K562 (cell line): ENCODE measurements around the gene ZNF506. TPM values are rescaled to one million over a fixed set of nuclear protein-coding genes. Genes with fewer than 3 reads are reported as not detected.
A peak's percentile ranks its signal among the peaks of the same experiment; 100 is the strongest.

Source experiments
- BRD9 ChIP-seq: fragments of 450-650 bp; IDR thresholded peaks from 2 replicates; pipeline ENCODE4 v1.6.1; 2018; ENCODE audit warnings: low read depth; ENCODE audit not compliant: partially characterized antibody
- BRF1 ChIP-seq: IDR thresholded peaks from 3 replicates; pipeline ENCODE4 v1.6.1; 2011; ENCODE audit warnings: borderline replicate concordance, mild to moderate bottlenecking; ENCODE audit not compliant: insufficient read length; ENCODE audit errors: extremely low read depth
- ERF ChIP-seq: fragments of 450-650 bp; formaldehyde crosslinking; IDR thresholded peaks from 2 replicates; pipeline ENCODE4 v1.4.0; 2020; ENCODE audit warnings: mild to moderate bottlenecking, mixed read lengths
- KHSRP ChIP-seq: fragments of 450-650 bp; IDR thresholded peaks from 2 replicates; pipeline ENCODE4 v1.6.1; 2017
- NCOA1 ChIP-seq: fragments of 450-650 bp; IDR thresholded peaks from 2 replicates; pipeline ENCODE4 v1.6.1; 2016; ENCODE audit warnings: low read depth
- NELFE ChIP-seq: IDR thresholded peaks from 2 replicates; pipeline ENCODE4 v1.6.1; 2011; ENCODE audit warnings: mild to moderate bottlenecking; ENCODE audit not compliant: insufficient read depth, insufficient read length
- REST ChIP-seq, 2 experiments: fragments of 450-650 bp; formaldehyde crosslinking in 1 of 2; IDR thresholded peaks; 2 replicates each; pipeline versions ENCODE4 v1.4.0 to v1.6.1; 2014 to 2020; ENCODE audit warnings: mild to moderate bottlenecking in 2 of 2, borderline replicate concordance in 1 of 2, low read depth in 1 of 2
- SP2 ChIP-seq: IDR thresholded peaks from 2 replicates; pipeline ENCODE4 v1.6.1; 2011; ENCODE audit warnings: mild to moderate bottlenecking, low read depth, low read length, moderate library complexity; ENCODE audit not compliant: poor library complexity, severe bottlenecking; ENCODE audit errors: extremely low read depth
- ZNF280B ChIP-seq: fragments of 250-450 bp; sonication (Bioruptor Pico); IDR thresholded peaks from 2 replicates; pipeline ENCODE4 v1.5.1; 2021; ENCODE audit warnings: mild to moderate bottlenecking
- polyA plus RNA-seq, 8 experiments: library from polyadenylated mRNA; depleted of rRNA in 4 of 8; stranded (reverse) in 5 of 8; unstranded in 3 of 8; fragments of >200 nt; fragmentation: Nextera tagmentation in 2 of 8; fragmentation: Illumina TruSeq in 1 of 8; extraction: Ambion mirVana in 2 of 8; extraction: Trizol in 1 of 8; gene quantifications; 2 replicates each; pipeline versions ENCODE4 v1.2.1 to v1.2.3, GENCODE V29; 2011 to 2014; ENCODE audit warnings: inconsistent platforms in 1 of 8, missing spikeins in 1 of 8
- total RNA-seq, 7 experiments: library from RNA; depleted of rRNA in 6 of 7; stranded (reverse); fragments of >200 nt in 6 of 7; fragmentation: Illumina TruSeq in 2 of 7; extraction: Trizol in 2 of 7; gene quantifications; 2 replicates each; pipeline versions ENCODE4 v1.2.1 to v1.2.3, GENCODE V29; 2011 to 2021; ENCODE audit warnings: low replicate concordance in 1 of 7
- TF ChIP-seq, protein P1 (sequence below): fragments of 450-650 bp; IDR thresholded peaks from 2 replicates; pipeline ENCODE4 v1.6.1; 2016; ENCODE audit warnings: missing biosample characterization, missing genetic modification characterization
- TF ChIP-seq, protein P2 (sequence below): fragments of 250-450 bp; sonication (Bioruptor Pico); IDR thresholded peaks from 2 replicates; pipeline ENCODE4 v1.9.0; 2021; ENCODE audit warnings: mild to moderate bottlenecking, inconsistent platforms

The ZNF506 gene
- total and polyA plus RNA-seq, 9 of the 15 experiments (the other 6 are each of a cell fraction or from before 2014, with no cell fraction given): 0.03 to 0.44 (median 0.14) TPM; not detected in 2

DNA sequence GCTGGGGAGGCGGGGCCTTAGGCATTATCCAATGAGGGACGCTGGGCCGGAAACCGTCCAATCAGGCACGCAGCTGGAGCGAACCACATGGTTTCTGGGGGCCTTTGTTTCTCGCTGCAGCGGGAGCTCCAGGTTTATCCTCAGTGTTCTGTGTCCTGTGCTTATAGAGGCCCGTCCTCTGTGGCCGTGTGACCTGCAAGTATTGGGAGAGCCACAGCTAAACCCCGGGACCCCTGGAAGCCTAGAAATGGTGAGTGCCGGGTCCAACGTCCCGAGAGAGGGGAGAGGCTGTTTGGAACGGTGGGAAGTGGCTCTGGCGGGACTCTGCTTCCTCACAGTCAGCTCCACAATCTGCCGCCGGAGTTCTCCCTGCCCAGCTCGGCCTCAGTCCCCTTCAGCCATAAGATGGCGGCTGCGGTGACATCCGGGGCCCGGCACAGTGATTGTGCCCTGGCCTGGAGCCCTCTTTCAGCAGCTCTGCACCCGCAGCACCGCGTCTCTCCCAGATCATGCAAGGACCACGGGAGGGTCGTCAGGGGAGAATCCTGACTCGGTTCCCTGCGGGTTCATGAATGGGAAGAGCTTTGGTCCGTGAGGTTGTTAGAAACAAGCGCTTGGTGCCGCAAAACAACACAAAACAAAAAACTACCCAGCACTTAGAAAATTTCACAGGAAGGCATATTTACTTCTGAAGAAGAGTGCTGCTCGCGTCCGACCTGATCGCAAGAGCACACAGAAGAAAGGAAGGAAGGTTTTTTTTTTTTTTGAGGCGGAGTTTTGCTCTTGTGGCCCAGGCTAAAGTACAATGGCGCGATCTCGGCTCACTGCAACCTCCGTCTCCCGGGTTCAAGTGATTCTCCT, 44.4 kb upstream of the ZNF506 start, which contains the start of gene ZNF253 (continued):
- TF ChIP-seq, protein P1, sequence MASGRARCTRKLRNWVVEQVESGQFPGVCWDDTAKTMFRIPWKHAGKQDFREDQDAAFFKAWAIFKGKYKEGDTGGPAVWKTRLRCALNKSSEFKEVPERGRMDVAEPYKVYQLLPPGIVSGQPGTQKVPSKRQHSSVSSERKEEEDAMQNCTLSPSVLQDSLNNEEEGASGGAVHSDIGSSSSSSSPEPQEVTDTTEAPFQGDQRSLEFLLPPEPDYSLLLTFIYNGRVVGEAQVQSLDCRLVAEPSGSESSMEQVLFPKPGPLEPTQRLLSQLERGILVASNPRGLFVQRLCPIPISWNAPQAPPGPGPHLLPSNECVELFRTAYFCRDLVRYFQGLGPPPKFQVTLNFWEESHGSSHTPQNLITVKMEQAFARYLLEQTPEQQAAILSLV (tag): no peak
- TF ChIP-seq ERF (CRISPR knock-in tag) (no peak), NELFE (no peak), ZNF280B (CRISPR knock-in tag) (no peak), BRF1 (no peak), SP2 (peak; percentile 26), REST (IDR thresholded peaks at IDR 0.05; ENCODE audit: borderline replicate concordance) (peak; percentile 15; the same call in 1 of the 2 replicates), REST (CRISPR knock-in tag; IDR thresholded peaks at IDR 0.05; ENCODE audit: low read depth) (no peak), KHSRP (no peak), BRD9 (peak; percentile 59), NCOA1 (no peak)
- TF ChIP-seq, protein P2, sequence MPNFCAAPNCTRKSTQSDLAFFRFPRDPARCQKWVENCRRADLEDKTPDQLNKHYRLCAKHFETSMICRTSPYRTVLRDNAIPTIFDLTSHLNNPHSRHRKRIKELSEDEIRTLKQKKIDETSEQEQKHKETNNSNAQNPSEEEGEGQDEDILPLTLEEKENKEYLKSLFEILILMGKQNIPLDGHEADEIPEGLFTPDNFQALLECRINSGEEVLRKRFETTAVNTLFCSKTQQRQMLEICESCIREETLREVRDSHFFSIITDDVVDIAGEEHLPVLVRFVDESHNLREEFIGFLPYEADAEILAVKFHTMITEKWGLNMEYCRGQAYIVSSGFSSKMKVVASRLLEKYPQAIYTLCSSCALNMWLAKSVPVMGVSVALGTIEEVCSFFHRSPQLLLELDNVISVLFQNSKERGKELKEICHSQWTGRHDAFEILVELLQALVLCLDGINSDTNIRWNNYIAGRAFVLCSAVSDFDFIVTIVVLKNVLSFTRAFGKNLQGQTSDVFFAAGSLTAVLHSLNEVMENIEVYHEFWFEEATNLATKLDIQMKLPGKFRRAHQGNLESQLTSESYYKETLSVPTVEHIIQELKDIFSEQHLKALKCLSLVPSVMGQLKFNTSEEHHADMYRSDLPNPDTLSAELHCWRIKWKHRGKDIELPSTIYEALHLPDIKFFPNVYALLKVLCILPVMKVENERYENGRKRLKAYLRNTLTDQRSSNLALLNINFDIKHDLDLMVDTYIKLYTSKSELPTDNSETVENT (CRISPR knock-in tag): peak; percentile 64; the same call in 1 of the 2 replicates
